K562 (cell line): Measurements from ENCODE around the gene GNG14. TPM values are rescaled to one million over a fixed set of nuclear protein-coding genes. Genes with fewer than 3 reads are reported as not detected.

Experiments used
- CLOCK ChIP-seq: fragments of 250-450 bp; sonication (Bioruptor Pico); IDR thresholded peaks from 2 replicates; pipeline ENCODE4 v1.4.0; 2020; ENCODE audit warnings: mild to moderate bottlenecking, moderate library complexity, borderline replicate concordance
- EP300 ChIP-seq: IDR thresholded peaks from 2 replicates; pipeline ENCODE4 v1.6.1; 2012; ENCODE audit warnings: low read length, improper control_type of control experiment
- GMEB1 ChIP-seq: fragments of 250-450 bp; sonication (Bioruptor Pico); IDR thresholded peaks from 2 replicates; pipeline ENCODE4 v1.4.0; 2020; ENCODE audit warnings: mild to moderate bottlenecking
- HIVEP1 ChIP-seq: fragments of 250-450 bp; sonication (Bioruptor Pico); IDR thresholded peaks from 2 replicates; pipeline ENCODE4 v1.4.0; 2020; ENCODE audit warnings: mild to moderate bottlenecking
- HNRNPL ChIP-seq: fragments of 200-400 bp; formaldehyde crosslinking; IDR thresholded peaks from 2 replicates; pipeline ENCODE4 v1.6.1; 2017; ENCODE audit warnings: low read depth, mild to moderate bottlenecking, low read length
- MXI1 ChIP-seq: IDR thresholded peaks from 2 replicates; pipeline ENCODE4 v1.6.1; 2011; ENCODE audit warnings: low read depth, mild to moderate bottlenecking, improper control_type of control experiment, low read length
- NELFE ChIP-seq: IDR thresholded peaks from 2 replicates; pipeline ENCODE4 v1.6.1; 2011; ENCODE audit warnings: mild to moderate bottlenecking; ENCODE audit not compliant: insufficient read depth, insufficient read length
- NR4A1 ChIP-seq, 2 experiments: fragments of 250-450 bp in 1 of 2; fragments of 450-650 bp in 1 of 2; sonication (Bioruptor Pico) in 1 of 2; IDR thresholded peaks; 2 replicates each; pipeline versions ENCODE4 v1.4.0 to v1.6.1; 2016 to 2020; ENCODE audit warnings: mild to moderate bottlenecking in 2 of 2, missing compliant biosample characterization in 1 of 2, missing genetic modification characterization in 1 of 2, moderate library complexity in 1 of 2
- POU5F1 ChIP-seq: fragments of 150-350 bp; IDR thresholded peaks from 2 replicates; pipeline ENCODE4 v1.6.1; 2014; ENCODE audit warnings: borderline replicate concordance, low read length, low read depth, mild to moderate bottlenecking; ENCODE audit not compliant: partially characterized antibody
- RBM25 ChIP-seq: fragments of 200-400 bp; formaldehyde crosslinking; IDR thresholded peaks from 2 replicates; pipeline ENCODE4 v1.6.1; 2018; ENCODE audit warnings: low read length, low read depth, moderate library complexity; ENCODE audit not compliant: severe bottlenecking
- THRAP3 ChIP-seq: fragments of 450-650 bp; IDR thresholded peaks from 2 replicates; pipeline ENCODE4 v1.6.1; 2016; ENCODE audit warnings: mild to moderate bottlenecking, inconsistent platforms, borderline replicate concordance
- ZNF184 ChIP-seq: sonication (generic); formaldehyde crosslinking; IDR thresholded peaks from 2 replicates; pipeline ENCODE4 v1.5.0; 2020; ENCODE audit warnings: missing genetic modification reagents
- ZNF76 ChIP-seq: fragments of 250-450 bp; sonication (Bioruptor Pico); IDR thresholded peaks from 2 replicates; pipeline ENCODE4 v1.4.0; 2020; ENCODE audit warnings: mild to moderate bottlenecking, moderate library complexity, borderline replicate concordance
- polyA plus RNA-seq, 8 experiments: library from polyadenylated mRNA; depleted of rRNA in 4 of 8; stranded (reverse) in 5 of 8; unstranded in 3 of 8; fragments of >200 nt; fragmentation: Nextera tagmentation in 2 of 8; fragmentation: Illumina TruSeq in 1 of 8; extraction: Ambion mirVana in 2 of 8; extraction: Trizol in 1 of 8; gene quantifications; 2 replicates each; pipeline versions ENCODE4 v1.2.1 to v1.2.3, GENCODE V29; 2011 to 2014; ENCODE audit warnings: inconsistent platforms in 1 of 8, missing spikeins in 1 of 8
- total RNA-seq, 7 experiments: library from RNA; depleted of rRNA in 6 of 7; stranded (reverse); fragments of >200 nt in 6 of 7; fragmentation: Illumina TruSeq in 2 of 7; extraction: Trizol in 2 of 7; gene quantifications; 2 replicates each; pipeline versions ENCODE4 v1.2.1 to v1.2.3, GENCODE V29; 2011 to 2021; ENCODE audit warnings: low replicate concordance in 1 of 7
- TF ChIP-seq, protein P1 (sequence below): sonication (generic); formaldehyde crosslinking; IDR thresholded peaks from 2 replicates; pipeline ENCODE4 v1.5.0; 2020; ENCODE audit warnings: missing genetic modification reagents
- TF ChIP-seq, protein P2 (sequence below): sonication (generic); formaldehyde crosslinking; IDR thresholded peaks from 2 replicates; pipeline ENCODE4 v1.8.0; 2022; ENCODE audit warnings: missing genetic modification reagents, mild to moderate bottlenecking, borderline replicate concordance
- TF ChIP-seq, protein P3 (sequence below): fragments of 250-450 bp; sonication (Bioruptor Pico); IDR thresholded peaks from 2 replicates; pipeline ENCODE4 v1.5.0; 2022; ENCODE audit warnings: mild to moderate bottlenecking

GNG14 gene
- total and polyA plus RNA-seq, 9 of the 15 experiments (the other 6 are each of a cell fraction or from before 2014, with no cell fraction given) = not detected

- TF ChIP-seq GMEB1 (peak; percentile 67), CLOCK (CRISPR knock-in tag) (no peak), NR4A1 (CRISPR knock-in tag; IDR thresholded peaks at IDR 0.05) (no peak), NR4A1 (tag; IDR thresholded peaks at IDR 0.05) (no peak), THRAP3 (0 out of 2 replicates have a peak, but pooled peaks have one; percentile 53), NELFE (no peak), EP300 (no peak), ZNF184 (CRISPR knock-in tag) (no peak), POU5F1 (peak; percentile 42), ZNF76 (no peak), RBM25 (peak; percentile 3), MXI1 (no peak; the same call in 1 of the 2 replicates), HNRNPL (no peak), HIVEP1 (0 out of 2 replicates have a peak, but pooled peaks have one; percentile 58)
- TF ChIP-seq, protein P1, sequence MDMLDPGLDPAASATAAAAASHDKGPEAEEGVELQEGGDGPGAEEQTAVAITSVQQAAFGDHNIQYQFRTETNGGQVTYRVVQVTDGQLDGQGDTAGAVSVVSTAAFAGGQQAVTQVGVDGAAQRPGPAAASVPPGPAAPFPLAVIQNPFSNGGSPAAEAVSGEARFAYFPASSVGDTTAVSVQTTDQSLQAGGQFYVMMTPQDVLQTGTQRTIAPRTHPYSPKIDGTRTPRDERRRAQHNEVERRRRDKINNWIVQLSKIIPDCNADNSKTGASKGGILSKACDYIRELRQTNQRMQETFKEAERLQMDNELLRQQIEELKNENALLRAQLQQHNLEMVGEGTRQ (CRISPR knock-in tag) = peak; percentile 98
- TF ChIP-seq, protein P2, sequence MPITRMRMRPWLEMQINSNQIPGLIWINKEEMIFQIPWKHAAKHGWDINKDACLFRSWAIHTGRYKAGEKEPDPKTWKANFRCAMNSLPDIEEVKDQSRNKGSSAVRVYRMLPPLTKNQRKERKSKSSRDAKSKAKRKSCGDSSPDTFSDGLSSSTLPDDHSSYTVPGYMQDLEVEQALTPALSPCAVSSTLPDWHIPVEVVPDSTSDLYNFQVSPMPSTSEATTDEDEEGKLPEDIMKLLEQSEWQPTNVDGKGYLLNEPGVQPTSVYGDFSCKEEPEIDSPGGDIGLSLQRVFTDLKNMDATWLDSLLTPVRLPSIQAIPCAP (CRISPR knock-in tag) = no peak
- TF ChIP-seq, protein P3, sequence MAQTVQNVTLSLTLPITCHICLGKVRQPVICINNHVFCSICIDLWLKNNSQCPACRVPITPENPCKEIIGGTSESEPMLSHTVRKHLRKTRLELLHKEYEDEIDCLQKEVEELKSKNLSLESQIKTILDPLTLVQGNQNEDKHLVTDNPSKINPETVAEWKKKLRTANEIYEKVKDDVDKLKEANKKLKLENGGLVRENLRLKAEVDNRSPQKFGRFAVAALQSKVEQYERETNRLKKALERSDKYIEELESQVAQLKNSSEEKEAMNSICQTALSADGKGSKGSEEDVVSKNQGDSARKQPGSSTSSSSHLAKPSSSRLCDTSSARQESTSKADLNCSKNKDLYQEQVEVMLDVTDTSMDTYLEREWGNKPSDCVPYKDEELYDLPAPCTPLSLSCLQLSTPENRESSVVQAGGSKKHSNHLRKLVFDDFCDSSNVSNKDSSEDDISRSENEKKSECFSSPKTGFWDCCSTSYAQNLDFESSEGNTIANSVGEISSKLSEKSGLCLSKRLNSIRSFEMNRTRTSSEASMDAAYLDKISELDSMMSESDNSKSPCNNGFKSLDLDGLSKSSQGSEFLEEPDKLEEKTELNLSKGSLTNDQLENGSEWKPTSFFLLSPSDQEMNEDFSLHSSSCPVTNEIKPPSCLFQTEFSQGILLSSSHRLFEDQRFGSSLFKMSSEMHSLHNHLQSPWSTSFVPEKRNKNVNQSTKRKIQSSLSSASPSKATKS (CRISPR knock-in tag) = no peak
Measured at GRCh38 chr19:12722566-12723380, 35.0 kb downstream of the GNG14 start (continued).
